ENCODE results near the gene KREMEN1. TPM values are rescaled to one million over a fixed set of nuclear protein-coding genes. Genes with fewer than 3 reads are reported as not detected.

KREMEN1 gene, protein sequence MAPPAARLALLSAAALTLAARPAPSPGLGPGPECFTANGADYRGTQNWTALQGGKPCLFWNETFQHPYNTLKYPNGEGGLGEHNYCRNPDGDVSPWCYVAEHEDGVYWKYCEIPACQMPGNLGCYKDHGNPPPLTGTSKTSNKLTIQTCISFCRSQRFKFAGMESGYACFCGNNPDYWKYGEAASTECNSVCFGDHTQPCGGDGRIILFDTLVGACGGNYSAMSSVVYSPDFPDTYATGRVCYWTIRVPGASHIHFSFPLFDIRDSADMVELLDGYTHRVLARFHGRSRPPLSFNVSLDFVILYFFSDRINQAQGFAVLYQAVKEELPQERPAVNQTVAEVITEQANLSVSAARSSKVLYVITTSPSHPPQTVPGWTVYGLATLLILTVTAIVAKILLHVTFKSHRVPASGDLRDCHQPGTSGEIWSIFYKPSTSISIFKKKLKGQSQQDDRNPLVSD
- total RNA-seq, result not detected in 2 replicates

GRCh38 chr22:29072979-29073617 is at the start of gene KREMEN1:
KREMEN1 (plus strand) TSS chr22:29073035; CDS start chr22:29073131, 96 bp downstream.
- intact Hi-C loops (cut with micrococcal nuclease), result loop anchor here (1.0 to 2.0 kb wide), 2 partner anchors 190 to 330 kb away; partner anchors contain the start of genes HSCB and ZNRF3

GRCh38 chr22:29023172-29023796 is 49.6 kb upstream of the KREMEN1 start:
- intact Hi-C loops (cut with micrococcal nuclease), result no loop called here

DNA sequence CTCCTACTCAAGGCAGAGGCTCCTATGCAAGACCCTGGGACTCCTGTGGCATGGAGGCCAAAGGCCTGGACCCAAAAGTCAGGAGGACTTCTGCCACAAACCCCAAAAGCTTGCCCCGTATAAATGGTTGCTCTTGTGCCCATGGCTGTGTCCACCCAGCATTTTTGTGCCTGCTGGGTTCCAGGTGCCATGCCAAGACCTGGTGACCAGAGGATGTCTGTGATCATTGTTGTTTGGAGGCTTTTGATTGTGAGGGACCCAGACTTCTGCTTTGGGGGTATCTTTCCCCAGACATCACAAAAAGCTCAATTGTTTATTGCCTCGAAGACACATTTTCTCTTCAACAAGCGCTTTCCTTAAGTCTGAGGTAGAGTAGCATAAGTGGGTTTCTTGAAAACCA is 46.3 kb upstream of the KREMEN1 start:
- intact Hi-C loops (cut with micrococcal nuclease), result no loop called here

DNA sequence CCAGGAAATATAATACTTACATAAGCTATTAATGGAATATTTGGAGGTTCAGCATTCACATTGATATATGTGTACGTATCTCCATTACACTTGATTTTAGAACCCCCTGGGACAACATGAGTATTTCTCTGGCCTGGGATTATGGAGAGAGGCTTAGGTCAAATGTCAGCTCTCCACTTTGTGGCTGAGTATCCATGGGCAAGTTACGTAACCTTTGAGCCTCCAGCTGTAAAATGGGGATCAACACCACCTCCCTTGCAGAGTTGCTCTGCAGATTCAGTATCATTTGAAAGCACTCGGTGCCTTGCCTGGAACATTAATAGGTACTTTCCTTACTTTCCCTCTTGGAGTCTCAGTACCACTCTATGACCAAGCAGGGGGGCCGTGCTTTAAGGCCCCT is 44.4 kb upstream of the KREMEN1 start:
- intact Hi-C loops (cut with micrococcal nuclease), result no loop called here

DNA sequence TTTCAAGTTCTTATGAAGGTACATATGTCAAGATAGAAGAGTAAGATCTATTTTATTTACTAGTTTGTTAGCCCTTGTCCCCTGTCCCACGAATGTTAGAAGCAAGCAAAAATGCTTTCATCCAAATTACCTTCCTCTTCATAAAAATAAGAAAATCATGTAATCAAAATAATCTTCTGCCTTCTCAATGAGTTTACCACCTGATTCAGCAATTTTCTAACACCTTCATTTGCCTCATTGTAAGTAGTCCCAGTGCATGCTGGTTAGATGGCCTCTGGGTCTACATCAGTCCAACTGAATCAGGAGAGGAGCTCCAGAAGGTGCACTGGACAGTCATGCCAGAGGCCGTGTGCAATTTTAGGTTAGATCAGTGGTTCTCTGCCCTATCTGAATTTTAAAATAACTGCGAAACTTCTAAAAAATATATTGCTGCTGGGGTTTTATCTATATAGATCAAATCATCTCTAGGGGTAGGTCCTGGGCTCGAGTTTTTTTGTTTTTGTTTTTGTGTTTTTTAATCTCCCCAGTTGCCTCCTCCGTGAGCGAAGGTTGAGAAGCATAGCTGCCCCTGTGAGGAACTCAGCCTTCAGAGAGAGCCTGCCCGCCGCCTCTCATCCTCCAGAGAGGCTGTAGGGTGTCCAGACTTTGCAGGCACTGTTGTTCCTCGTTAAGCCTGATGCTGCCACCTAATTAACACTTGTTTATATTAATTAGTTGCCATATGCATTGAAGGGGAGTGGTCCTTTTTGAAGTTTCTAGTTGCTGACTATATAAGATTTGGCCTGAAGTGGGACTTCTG is 43.4 kb upstream of the KREMEN1 start:
- intact Hi-C loops (cut with micrococcal nuclease), result no loop called here

- intact Hi-C loops (cut with micrococcal nuclease), result no loop called here
Measured at GRCh38 chr22:29030016-29030617, 42.7 kb upstream of the KREMEN1 start.

GRCh38 chr22:29030618-29031226 is 42.1 kb upstream of the KREMEN1 start:
- intact Hi-C loops (cut with micrococcal nuclease), result no loop called here

GRCh38 chr22:29031227-29032011 is 41.4 kb upstream of the KREMEN1 start:
- intact Hi-C loops (cut with micrococcal nuclease), result no loop called here

- intact Hi-C loops (cut with micrococcal nuclease), result no loop called here
Measured at GRCh38 chr22:29032014-29032475, 40.8 kb upstream of the KREMEN1 start.

DNA sequence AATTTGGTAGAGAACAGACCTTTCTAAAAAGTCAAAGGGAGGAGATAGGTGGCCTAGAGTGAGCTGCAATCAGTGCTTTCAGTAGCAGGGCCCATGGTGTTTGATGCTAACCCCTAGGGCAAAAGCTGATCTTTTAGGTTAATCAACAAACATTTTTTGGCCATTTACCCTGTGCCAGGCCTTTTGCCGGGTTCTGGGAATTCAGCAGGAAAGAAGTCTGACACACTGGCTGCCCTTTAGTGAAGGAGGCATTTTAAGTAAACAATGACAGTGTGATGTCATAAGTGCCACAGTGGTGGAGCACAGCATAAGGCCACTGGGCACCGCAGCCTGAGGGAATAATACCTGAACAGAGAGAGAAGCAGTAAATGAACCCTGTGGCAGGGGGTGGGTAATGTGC is 40.3 kb upstream of the KREMEN1 start:
- intact Hi-C loops (cut with micrococcal nuclease), result no loop called here

DNA sequence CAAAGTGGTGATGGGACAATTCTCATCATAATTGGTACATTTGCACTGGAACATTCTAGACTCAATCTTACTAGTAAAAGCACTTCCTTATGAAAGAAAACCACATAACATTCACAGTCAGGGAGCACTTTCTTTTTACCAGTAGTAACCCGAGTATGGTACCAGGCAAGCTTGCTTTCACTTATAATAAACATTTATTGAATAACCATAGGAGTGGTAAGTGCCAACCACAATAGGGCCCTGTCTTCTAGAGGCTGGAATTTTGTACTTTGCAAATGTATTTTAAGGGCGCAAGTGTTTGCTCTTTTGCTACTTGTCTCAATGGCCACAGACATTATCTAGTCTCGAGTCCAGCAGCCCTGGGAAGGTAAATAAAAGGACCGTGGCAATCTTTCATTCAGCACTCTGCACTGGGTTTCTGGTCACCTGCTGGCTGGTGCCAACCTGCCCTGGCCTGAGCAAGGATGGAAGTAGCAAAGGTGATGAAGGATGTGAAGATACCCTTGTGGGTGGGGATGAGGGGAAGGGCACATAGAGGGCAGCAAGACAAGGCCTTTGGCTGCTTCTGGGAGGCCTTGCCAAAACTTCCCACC is 35.4 kb upstream of the KREMEN1 start:
- intact Hi-C loops (cut with micrococcal nuclease), result no loop called here

GRCh38 chr22:29039148-29039547 is 33.7 kb upstream of the KREMEN1 start:
- intact Hi-C loops (cut with micrococcal nuclease), result no loop called here

DNA sequence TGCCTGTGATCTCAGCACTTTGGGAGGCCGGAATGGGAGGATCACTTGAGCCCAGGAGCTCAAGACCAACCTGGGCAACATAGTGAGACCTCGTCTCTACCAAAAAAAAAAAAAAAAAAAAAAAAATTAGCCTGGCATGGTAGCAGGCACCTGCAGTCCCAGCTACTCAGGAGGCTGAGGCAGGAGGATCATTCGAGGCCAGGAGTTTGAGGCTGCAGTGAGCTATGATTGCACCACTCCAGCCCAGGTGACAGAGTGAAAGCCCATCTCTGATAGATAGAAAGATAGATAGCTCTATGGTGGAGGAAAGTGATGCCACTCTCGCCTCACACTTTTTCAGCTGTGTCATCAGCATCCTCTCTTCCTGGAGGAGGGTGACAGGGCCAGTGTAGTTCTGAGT is 33.2 kb upstream of the KREMEN1 start:
- intact Hi-C loops (cut with micrococcal nuclease), result loop anchor here (1.0 to 2.0 kb wide), 6 partner anchors 184 to 439 kb away; no protein-coding TSS in a partner anchor

DNA sequence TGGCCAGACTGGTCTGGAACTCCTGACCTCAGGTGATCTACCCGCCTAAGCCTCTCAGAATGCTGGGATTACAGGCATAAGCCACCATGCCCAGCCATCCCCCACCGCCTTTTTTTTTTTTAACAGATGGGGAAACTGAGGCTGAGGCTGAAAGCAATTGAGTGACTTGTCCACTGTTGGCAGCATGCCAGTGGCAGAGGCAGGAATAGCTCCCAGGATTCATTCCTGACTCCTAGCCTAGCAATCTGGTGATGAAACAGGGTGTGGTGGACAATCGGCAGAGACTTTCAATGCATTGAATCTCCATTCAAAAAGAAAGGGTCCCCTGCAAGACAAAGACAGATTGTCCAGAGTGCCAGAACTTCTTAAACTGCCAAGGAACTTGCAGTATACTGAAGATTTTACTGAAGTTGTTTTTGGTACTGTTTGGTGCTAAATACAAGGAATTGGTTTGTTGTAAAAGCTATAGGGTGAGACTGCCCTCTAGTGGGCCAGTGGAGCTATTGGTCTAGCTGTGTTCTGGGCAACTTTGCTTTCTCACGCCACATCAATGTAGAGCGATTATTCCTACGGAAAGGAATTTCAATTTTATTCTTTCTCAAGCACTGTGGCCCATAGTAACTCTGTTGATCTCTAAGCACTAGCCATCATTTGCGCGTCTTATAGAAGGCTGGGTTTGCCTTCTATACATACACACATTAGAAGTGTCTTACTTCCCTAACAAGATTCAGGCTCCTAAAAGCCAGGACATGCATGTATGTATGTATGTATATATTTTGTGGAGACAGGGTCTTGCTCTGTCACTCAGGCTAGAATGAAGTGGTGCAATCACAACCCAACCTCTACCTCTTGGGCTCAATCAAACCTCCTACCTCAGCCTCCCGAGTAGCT is 32.2 kb upstream of the KREMEN1 start:
- intact Hi-C loops (cut with micrococcal nuclease), result loop anchor here (1.0 to 2.0 kb wide), 6 partner anchors 185 to 440 kb away; no protein-coding TSS in a partner anchor

DNA sequence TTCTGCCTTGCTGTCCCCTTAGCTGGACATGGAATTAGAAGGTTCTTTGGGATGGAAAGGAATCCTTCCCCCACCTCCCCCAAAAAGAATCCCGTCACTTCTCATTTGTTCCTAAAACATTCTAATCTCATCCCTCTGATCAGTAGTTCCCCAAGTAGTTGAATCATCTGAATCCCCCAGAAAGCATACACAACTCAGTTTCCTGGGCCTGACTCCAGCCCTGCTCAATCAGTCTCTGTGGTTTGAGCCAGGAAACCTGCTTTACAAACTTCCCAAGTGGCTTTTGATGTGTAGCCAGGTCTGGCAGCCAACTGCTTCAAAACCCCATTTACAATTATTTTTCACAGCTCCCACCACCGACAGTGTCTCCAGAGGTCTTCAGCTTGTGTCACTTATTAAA is 31.4 kb upstream of the KREMEN1 start:
- intact Hi-C loops (cut with micrococcal nuclease), result loop anchor here (2.0 kb wide), 1 partner anchor 243 kb away; no protein-coding TSS in a partner anchor

DNA sequence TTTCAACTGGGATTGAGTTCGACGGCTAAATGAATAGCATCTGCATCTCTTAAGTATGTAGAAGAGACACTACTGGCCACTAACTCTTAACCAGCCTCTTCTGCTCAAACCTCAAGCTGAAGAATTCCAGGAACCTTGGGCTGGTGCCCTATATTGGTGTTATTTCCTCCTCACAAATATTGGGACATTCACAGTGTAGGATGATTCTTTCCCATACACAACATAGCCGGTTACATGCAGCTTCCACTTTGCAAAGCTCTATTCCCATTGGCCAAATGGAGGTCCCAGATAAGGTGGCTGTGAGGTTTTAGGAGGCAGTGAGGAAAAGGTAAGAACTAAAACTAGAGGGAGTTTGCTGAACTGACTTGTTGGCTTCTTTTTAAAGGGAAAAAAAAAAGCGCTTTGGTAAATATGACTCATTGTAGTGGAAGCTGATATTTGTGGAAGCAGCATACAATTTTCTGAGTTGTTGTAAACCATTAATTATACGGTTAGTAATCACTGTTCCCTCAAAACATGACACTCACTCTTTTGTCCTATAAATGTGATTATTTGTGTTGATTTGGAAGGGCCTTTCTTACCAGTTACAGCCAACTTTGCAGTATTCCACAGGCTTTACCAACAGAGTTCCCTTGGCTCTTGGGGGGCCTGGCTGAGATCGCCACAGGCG is 28.8 kb upstream of the KREMEN1 start:
- intact Hi-C loops (cut with micrococcal nuclease), result no loop called here

DNA sequence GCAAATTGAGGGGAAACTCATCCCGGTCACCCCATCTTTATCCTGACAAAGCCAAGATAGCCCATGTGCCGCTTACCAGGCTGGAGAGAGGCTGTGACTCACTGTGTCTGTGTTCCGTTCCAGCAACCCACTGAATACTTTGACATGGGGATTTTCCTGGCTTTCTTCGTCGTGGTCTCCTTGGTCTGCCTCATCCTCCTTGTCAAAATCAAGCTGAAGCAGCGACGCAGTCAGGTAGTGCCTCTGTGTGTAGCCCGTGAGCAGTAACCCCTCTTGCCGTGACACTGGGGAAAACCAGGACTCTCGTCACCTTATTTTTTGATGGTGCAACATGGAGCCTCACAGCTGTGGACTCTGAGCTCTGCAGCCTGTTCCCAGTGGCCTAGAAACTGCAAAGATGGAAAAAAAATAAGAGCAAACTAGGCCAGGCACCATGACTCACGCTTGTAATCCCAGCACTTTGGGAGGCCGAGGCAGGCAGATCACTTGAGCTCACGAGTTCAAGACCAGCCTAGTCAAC is 28.1 kb upstream of the KREMEN1 start:
- intact Hi-C loops (cut with micrococcal nuclease), result no loop called here

Data from T-helper 1 cell treated with Interleukin-12 subunit alpha and Interleukin-12 subunit beta and Interleukin-4 antibody, amounts not matched to agents 30 ng/mL and 1 ng/mL, for 36 hours (primary cell).